Measurements from ENCODE around the gene LEAP2. TPM values are rescaled to one million over a fixed set of nuclear protein-coding genes. Genes with fewer than 3 reads are reported as not detected.

The LEAP2 gene
- total and polyA plus RNA-seq, 2 of the 4 experiments (the other 2 are of a cell fraction): under 0.01 to 0.36 TPM

- Histone ChIP-seq H4K20me1 (ENCODE audit: insufficient read depth, low read length) (peaks cover 57% of the 10 kb centered on the region), H3K27ac (ENCODE audit: insufficient read depth, low read length) (no peak overlapping the region)
Observed at GRCh38 chr5:132915681-132916080, 42.2 kb downstream of the LEAP2 start.

More at GRCh38 chr5:132915681-132916080, 42.2 kb downstream of the LEAP2 start:
- Histone ChIP-seq H2BK20ac (ENCODE audit: low read depth, low read length) (no peak overlapping the region), H3K4ac (ENCODE audit: low read depth, low read length) (no peak overlapping the region), H3K4me3 (ENCODE audit: insufficient read depth, low read depth, low read length) (no peak overlapping the region), H3K14ac (replicated peaks; ENCODE audit: low read depth, low read length) (no peak overlapping the region), H3K79me1 (ENCODE audit: low read depth in 1 of 2, low read length in 2 of 2) (peaks cover 32 to 65% of the 10 kb centered on the region in 2 experiments), H2BK120ac (ENCODE audit: low read depth, low read length) (no peak overlapping the region), H3K27me3 (ENCODE audit: control insufficient read depth, insufficient read depth, low read length) (no peaks in the 10 kb centered on the region), H4K8ac (ENCODE audit: low read depth in 2 of 2, low read length in 2 of 2) (no peak overlapping the region), H2BK5ac (ENCODE audit: low read depth, low read length, poor library complexity, severe bottlenecking) (no peak overlapping the region), H3K18ac (ENCODE audit: low read depth, low read length) (no peak overlapping the region), H2AFZ (replicated peaks; ENCODE audit: low read length, poor library complexity) (no peak overlapping the region), H4K91ac (ENCODE audit: insufficient read depth, low read depth, low read length) (no peak overlapping the region), H2AK9ac (replicated peaks; ENCODE audit: low read depth, low read length, poor library complexity) (no peak overlapping the region), H3K36me3 (ENCODE audit: control insufficient read depth, insufficient read depth, low read length) (peaks cover 39% of the 10 kb centered on the region), H3K9me3 (ENCODE audit: control insufficient read depth, insufficient read depth, low read length) (no peaks in the 10 kb centered on the region), H3K9ac (ENCODE audit: low read depth, low read length) (no peak overlapping the region), H2BK15ac (ENCODE audit: low read depth, low read length) (no peak overlapping the region), H3K4me1 (ENCODE audit: control insufficient read depth, insufficient read depth, low read length) (no peaks in the 10 kb centered on the region), H4K5ac (ENCODE audit: low read depth, low read length) (no peak overlapping the region), H2AK5ac (ENCODE audit: low read depth, low read length) (no peak overlapping the region), H3K56ac (ENCODE audit: extremely low read depth, insufficient read depth, low read length) (no peak overlapping the region), H3K4me2 (ENCODE audit: low read depth, low read length) (no peak overlapping the region), H3K23ac (ENCODE audit: low read depth, low read length) (no peak overlapping the region), H3K9me1 (ENCODE audit: insufficient read depth, low read length) (0 out of 2 replicates have a peak, but pooled peaks cover 7% of the 10 kb centered on the region)
- intact Hi-C loops (cut with micrococcal nuclease) (no loop called here), in situ Hi-C loops (cut with MboI; ENCODE audit: low sequenced_read_pairs) (no loop called here), dilution Hi-C loops (cut with HindIII; ENCODE audit: low sequenced_read_pairs, unreplicated experiment) (no loop called here)
- no peak for ATAC-seq (ENCODE audit: low read depth)
- no peak for TF ChIP-seq RCOR1 (IDR thresholded peaks at IDR 0.05; ENCODE audit: insufficient replicate concordance, low read length)
- TF ChIP-seq BHLHE40 (IDR thresholded peaks at IDR 0.05; ENCODE audit: low read depth, low read length): no peak
- no peak for TF ChIP-seq FOS (IDR thresholded peaks at IDR 0.05; ENCODE audit: low read depth, low read length)
- TF ChIP-seq CHD1 (IDR thresholded peaks at IDR 0.05; ENCODE audit: low read depth, low read length): no peak
- TF ChIP-seq USF2 (IDR thresholded peaks at IDR 0.05; ENCODE audit: low read depth, low read length): no peak
- TF ChIP-seq SMC3 (IDR thresholded peaks at IDR 0.05; ENCODE audit: low read depth, low read length): no peak
- no peak for TF ChIP-seq MXI1 (IDR thresholded peaks at IDR 0.05; ENCODE audit: borderline replicate concordance, low read depth, low read length)
- TF ChIP-seq CTCF (conservative IDR thresholded peaks at IDR 0.05; ENCODE audit: low read depth, low read length): no peak
- no peak for TF ChIP-seq ELK1 (IDR thresholded peaks at IDR 0.05; ENCODE audit: borderline replicate concordance, low read depth, low read length)
- TF ChIP-seq RAD21 (IDR thresholded peaks at IDR 0.05; ENCODE audit: low read length): no peak
- no peak for TF ChIP-seq MAZ (IDR thresholded peaks at IDR 0.05; ENCODE audit: borderline replicate concordance, low read depth, low read length)
- no peak for TF ChIP-seq MAFK (IDR thresholded peaks at IDR 0.05; ENCODE audit: low read depth, low read length)
- no peak for TF ChIP-seq RFX5 (IDR thresholded peaks at IDR 0.05; ENCODE audit: low read depth, low read length)
- ChIA-PET CTCF (interaction anchor here (0.6 to 1.1 kb wide), 2 partner anchors 38 to 42 kb away, joined by 3 to 5 read pairs; no protein-coding TSS in a partner anchor), POLR2A (ENCODE audit: unreplicated experiment) (no interaction called here)
- peak; percentile 23 for DNase-seq
- no TSS peak for BruUV-seq (replicated peaks)
- no CpG with 5 or more reads among the region's 5 CpGs for WGBS, 2 experiments (ENCODE audit: extremely low coverage in 2 of 2, insufficient read length in 1 of 2)
